DMS153 (cell line): ENCODE results near the gene PKNOX1.
"Not testable (repeated sequence)": the region's sequence is repeated elsewhere in the genome, so short reads cannot be mapped to it uniquely, and the experiment has no call there.

Source experiments
- DNase-seq: peaks from one replicate; lab custom pipeline; 2025; lab: John Stamatoyannopoulos, UW

Gene PKNOX1

DNA sequence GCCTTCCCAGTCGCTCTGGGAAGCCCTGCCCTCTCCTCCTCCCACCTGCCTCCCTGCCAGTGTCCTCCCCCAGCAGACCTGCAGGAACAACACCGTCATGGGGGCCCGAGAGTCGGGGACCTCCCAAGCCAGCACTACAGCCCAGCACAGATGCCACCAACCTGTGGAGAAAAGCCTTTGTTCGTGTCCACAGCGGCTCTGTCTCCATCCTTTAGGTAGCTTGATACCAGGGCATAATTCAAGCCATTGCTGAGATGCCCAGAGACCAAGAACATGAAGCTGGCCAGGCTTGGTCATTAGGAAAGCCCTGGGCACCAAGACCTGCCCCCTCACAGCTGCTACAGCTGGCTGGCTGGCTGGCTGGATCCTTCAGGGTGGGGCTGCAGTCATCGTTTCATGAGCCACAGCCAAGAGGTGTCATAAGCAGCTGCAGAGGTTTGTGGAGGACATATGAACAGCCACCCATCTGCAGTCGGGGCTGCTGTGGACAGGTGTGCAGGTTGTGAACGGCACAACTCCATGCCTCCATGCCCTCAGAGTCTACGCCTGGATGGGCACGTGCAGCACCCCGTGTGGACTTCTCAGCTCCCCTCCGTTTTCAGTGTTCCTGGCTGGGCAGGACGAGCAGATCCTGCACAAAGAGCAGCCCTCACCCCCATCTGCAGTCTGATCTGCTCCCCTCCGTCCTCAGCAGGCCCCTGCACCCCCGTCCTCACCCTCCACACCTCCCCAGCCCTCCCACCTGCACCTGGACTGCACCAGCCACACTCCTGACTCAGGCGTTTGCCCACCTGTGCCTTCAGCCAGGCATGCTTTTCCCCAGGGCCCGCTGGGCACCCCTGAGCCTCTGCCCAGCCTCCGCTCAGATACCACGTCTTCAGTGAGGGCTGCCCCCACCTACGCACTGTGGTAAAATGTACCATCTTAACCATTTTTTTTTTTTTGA, 71.8 kb downstream of the PKNOX1 start:
- not testable (repeated sequence) for DNase-seq

DNA sequence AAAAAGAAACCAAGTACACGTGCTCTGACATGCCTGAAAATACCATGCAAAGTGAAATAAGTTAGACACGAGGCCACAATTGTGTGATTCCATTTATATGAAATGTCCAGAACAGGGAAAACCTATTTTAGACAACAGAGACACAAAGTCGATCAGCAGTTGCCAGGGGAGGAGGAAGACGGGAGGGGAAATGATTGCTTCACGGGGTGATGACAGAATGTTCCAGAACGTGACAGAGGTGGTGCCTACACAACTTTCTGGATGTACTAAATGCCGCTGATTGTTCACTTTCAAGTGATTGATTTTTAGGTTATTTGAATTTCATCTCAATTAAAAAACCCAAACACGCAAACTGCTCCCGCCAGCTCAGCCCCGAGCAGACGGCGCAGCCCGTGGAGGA, 78.8 kb downstream of the PKNOX1 start:
- not testable (repeated sequence) for DNase-seq

DNA sequence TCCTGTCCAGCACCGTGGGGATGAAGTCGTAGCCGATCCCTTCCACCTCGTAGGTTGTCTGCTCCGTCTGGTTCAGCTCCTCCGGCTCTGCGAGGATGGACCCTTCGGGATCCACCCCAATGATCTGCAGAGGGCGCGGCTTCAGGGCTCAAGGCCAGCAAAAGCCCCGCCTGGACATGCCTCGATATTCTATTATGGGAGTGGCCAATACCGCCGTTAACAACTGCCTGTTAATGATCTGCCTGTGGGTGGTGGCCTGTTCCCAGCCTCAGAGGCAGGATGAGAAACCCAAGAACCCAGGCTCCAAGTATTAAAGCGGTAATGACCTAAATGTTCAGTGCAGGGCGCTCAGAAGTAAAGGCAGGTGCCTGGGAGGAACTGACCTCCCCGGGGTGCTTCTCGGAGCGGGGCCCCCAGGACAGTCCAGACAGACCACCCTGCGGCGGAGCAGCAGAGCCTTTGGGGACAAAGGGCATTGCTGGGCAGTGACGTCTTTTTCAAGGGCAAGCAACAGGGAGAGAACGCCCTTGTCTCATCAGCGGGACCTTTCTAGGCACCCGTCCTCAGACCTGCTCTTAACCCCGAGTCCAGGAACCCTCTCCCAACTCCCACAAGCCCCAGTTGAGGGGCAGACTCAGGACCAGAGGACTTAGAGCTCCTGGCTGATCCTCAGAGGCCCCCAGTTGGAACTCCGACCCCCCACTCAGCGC, 88.7 kb downstream of the PKNOX1 start:
- not testable (repeated sequence) for DNase-seq

- DNase-seq: not testable (repeated sequence)
These were observed 90.0 kb downstream of the PKNOX1 start for GRCh38 chr21:43064265-43064917.

GRCh38 chr21:43065991-43066390, 91.6 kb downstream of the PKNOX1 start:
- not testable (repeated sequence) for DNase-seq

DNA sequence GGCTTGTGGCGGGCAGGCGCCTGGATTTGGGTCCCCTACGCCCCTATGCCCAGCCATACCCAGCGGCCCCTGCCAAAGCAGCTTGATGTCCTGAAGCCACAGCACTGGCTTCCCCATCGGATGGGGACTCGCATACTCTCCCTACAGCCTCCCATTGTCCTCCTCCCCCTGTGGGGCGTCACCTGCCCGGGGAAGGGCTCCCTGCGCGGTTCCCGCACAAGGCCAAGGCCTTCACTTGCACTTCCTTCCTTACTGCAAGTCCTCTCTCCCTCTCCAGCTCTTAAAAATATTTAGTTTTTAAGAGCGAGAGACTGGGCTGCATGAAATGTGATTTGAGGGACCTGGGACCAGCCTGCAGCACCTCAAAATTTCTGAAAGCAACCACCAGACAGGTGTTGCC, 92.3 kb downstream of the PKNOX1 start:
- DNase-seq: not testable (repeated sequence)

DNA sequence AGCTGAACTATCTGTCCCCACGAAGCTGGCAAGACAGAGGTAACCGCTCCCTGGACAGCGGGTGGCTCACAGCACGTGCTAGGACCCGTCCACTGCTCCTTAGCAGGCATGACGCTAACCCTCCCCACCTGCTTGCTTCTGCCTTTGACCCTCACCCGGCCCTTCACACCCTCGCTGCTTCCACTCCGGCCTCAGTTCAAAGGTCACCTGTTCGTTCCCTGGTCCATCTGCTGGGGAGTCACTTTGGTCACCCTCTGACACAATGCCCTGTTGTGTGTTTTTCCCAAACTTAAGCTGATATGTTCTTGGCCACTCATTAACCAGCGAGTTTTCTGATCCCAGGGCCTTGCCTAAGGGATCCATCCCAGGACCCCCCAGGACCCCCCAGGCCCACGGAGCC, 93.7 kb downstream of the PKNOX1 start:
- not testable (repeated sequence) for DNase-seq

GRCh38 chr21:43069682-43070081, 95.3 kb downstream of the PKNOX1 start:
- not testable (repeated sequence) for DNase-seq

- DNase-seq: not testable (repeated sequence)
These were observed 98.4 kb downstream of the PKNOX1 start for GRCh38 chr21:43072742-43073141.

- DNase-seq: not testable (repeated sequence)
These were observed 100.2 kb downstream of the PKNOX1 start for GRCh38 chr21:43074401-43075169.

DNA sequence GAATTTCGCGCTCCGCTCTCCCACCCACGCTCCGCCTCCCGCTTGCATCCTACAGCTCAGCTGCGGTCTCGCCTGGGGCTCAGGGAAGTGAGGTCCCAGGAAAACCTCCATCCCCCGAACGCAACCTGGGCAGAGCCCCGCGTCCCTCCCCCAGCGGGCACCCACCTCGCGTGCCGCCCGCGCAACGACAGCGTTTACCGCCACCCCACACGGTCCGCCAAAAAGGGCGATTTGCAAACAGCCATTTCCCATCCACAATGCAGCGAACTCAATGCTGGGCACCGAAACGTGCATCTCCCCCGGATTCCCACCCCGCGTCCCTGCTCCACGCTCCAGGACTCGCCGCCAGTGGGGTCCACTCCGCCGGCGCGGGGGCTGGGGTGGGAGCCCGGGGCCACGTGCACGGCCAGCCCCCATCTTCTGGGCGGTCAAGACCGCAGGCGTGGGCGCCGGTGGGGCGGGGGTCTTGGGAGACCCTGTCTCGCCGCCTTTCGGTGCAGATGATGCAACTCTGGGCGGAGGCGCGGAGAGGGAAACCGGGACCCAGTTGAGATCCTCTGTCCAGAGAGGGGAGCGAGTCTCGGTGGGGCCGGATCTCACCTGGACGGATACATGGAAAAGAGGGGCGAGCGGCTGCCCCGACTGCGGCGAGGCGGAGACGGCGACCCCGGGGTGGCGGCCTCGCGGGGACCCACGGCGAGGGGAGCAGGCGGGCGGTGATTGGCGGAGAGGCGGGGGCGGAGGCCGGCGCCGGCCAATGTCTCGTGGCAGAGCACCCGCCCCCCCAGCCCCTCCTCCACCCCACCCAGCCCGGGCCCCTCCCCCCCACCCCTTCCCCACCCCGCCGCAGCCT, 101.0 kb downstream of the PKNOX1 start, which contains the start of gene CBS:
TSS of gene CBS (minus strand) at position 666 of the 853 bp plus-strand sequence. CDS start 3,642 bp downstream, outside the sequence.
- not testable (repeated sequence) for DNase-seq

DNA sequence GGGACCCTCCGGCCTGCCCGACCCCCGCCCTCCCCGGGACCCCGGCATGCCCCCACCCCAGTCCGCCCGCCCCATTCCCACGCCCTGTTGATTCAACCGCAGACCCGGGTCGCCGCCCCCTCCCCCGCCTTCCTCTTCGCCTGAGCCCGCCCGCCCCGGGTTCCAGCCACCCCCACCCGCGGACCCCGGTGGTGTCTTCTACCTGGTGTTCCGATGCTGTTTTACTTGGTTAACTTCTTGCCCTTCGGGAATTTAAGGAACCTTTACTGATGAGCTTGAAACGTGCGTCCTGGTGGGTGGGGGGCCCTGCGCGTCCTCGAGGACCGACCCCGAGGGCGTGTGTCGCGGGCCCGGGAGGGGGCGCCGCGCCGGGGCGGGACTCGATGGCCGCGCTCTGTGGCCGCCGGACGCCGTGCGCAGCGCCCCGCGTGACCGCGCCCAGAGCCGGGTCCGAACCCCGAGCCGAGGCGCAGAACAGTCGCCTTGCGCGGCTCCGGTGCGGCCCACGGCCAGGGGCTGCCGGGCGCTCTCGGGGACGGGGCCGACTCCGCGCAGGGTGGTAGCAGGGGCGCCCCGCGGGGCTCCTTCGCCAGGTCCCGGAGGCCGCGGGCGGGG, 101.8 kb downstream of the PKNOX1 start:
- DNase-seq: not testable (repeated sequence)

DNA sequence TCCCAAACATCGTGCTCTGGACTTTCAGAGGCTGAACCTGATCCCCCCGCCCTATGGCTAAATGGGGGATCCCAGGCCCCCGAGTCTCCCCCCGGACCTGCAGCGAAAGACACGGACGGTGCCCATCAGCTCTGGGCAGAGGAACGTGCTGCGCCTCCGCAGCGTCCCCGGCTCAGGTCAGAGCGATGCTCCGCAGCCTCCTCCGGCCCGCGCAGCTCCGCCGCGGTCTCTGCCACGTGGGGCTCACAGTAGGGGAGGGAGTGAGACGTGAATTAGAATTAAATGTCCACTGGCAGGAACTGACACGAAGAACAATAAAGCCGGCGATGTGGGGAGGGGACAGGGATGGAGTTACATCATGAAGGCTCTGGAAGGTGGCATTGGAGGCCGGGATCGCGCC, 102.3 kb downstream of the PKNOX1 start:
- not testable (repeated sequence) for DNase-seq

- not testable (repeated sequence) for DNase-seq
These were observed 108.4 kb downstream of the PKNOX1 start for GRCh38 chr21:43082587-43083300.
